ENCODE data around the gene MAGI3.
"Not testable (repeated sequence)": the region's sequence is repeated elsewhere in the genome, so short reads cannot be mapped to it uniquely, and the experiment has no call there.

Gene MAGI3

DNA sequence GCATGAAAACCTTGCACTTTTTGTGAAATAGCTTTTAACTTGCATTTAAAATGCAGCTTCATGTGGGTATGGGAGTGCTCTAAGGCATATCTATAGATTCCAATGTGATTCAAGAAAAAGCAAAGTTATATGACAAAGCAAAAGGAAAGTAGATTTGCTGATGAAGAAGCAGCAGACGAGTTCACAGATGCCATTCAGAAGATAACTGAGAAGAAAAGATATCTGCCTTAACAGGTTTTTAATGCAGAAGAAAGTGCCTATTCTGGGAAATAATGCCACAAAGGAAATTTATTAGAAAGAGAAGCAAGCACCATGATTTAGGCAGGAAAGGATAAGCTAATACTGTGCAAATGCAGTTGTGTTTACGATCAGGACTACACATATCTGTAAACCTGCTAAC lies 300.9 kb downstream of the MAGI3 start:
- DNase-seq (ENCODE audit: low read depth in 3 of 3): no peak

DNA sequence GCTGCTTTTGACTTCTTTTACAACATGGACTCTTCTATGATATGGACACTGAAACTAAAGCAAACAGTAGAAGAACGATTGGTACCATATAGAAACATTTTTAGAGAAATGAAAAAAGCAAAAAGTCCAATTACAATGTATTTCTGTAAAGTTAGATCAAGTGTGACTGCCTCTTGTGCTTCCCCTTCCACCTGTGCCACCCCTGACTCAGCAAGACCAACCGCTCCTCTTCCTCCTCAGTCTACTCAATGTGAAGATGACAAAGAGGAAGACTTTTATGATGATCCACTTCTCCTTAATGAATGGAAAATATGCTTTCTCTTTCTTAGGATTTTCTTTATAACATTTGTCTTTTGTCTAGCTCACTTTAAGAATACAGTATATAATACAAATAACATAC lies 302.0 kb downstream of the MAGI3 start:
- no peak for DNase-seq (ENCODE audit: low read depth in 3 of 3)

DNA sequence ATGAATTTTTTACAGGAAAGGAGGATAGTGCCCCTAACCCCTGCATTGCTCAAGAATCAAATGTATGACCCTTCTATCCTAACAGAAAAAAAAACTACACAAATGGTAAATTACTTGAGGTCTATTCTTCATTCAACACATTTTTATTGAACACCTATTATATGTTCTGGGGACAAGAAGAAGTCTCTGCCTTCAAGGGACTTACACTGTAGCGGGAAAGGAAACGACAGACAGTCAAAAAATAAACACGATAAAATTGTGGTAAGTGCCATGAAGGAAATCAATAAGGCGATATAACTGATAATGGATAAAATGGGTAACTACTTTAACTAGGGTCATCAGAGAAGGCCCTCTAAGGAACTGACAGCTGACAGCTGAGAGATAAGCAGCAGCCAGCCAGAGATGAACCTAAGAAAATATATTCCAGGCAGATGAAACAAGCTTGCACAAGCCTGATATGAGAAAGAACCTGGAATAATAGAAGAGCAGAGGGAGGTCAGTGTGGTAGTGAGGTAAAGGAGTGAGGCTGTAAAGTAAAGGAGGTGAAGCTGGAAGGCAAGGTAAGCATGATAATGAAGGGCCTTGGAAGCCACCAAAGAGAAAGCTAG lies 302.6 kb downstream of the MAGI3 start:
- no peak for DNase-seq (ENCODE audit: low read depth in 3 of 3)

DNA sequence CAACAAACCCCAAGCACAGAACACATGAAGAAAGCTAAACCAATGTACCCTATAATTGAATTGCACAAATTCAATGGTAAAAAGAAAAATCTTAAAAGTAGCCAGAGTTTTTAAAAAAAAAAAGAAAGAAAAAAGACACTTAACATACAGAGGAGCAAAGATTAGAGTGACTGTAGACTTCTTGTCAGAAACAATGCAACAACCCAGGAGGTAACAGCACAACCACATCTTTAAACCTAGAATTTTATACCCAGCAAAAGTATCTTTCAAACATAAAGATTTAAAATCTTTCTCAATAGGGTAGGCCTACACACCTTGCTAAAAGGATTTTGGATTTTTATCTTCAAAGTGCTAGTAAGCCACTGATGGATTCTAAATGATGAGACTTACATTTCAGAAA lies 304.6 kb downstream of the MAGI3 start:
- no peak for DNase-seq (ENCODE audit: low read depth in 3 of 3)

DNA sequence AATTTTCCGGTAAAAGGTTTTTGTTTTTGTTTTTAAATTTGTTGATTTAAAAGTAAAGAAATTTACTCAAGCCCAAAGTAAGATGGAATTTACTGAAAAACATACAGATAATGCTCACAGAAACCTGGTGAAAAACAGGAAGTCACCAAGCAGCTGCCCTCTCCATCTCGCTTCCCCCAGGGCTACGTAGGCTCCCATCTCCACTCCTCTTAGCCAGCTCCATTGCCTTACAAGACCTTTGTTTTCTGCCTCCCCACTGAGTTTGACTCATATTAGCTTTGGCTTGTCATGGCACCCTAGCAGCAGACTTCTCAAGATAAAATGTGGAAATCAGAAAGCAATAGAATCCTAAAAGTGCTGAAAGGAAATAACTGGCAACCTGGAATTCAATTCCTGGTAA lies 311.1 kb downstream of the MAGI3 start:
- no peak for DNase-seq (ENCODE audit: low read depth in 3 of 3)

DNA sequence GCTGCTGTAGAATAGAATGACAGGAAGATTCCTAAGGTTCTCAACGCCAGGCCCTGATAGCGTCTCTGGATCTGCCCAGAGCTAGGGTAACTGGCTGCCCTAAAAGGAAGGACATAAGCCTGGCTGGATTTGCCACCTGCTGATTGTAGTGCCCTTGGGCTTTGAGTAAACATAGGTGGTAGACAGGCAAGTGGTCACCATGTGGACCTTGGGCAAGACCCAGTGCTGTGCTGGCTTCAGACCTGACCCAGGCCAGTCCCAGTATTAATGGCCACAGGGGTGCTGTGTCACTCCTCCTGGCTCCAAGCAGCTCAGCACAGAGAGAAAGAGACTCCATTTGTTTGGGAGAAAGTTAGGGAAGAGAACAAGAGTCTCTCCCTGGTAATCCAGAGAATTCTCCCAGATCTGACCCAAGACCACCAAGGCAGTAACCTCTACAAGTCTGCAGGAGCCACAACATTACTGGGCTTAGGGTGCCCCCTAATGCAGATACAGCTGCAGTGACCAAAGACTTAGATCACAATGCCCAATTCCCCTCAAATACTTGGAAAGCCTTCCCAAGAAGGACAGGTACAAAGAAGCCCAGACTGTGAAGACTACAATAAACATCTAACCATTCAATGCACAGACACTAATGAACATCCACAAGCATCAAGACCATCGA lies 324.4 kb downstream of the MAGI3 start:
- DNase-seq (ENCODE audit: low read depth in 3 of 3): no peak

DNA sequence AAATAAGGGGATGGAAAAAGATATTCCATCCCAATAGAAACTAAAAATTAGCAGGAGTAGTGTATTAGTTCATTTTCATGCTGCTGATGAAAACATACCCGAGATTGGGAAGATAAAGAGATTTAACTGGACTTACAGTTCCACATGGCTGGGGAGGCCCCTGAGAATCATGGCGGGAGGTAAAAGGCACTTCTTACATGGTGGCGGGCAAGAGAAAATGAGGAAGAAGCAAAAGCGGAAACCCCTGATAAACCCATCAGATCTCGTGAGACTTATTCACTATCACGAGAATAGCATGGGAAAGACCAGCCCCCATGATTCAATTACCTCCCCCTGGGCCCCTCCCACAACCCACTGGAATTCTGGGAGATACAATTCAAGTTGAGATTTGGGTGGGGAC lies 327.2 kb downstream of the MAGI3 start:
- not testable (repeated sequence) for DNase-seq (ENCODE audit: low read depth in 3 of 3)

DNA sequence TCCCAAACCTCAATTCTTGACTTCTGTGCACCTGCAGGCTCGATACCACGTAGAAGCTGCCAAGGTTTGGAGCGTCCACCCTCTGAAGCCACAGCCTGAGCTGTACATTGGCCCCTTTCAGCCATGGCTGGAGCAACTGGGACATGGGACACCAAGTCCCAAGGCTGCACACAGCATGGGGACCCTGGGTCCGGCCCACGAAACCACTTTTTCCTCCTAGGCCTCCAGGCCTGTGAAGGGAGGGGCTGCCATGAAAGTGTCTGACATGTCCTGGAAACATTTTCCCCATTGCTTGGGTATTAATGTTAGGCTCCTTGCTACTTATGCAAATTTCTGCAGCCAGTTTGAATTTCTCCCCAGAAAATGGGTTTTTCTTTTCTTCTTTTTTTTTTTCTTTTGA lies 328.3 kb downstream of the MAGI3 start:
- DNase-seq (ENCODE audit: low read depth in 3 of 3): not testable (repeated sequence)

DNA sequence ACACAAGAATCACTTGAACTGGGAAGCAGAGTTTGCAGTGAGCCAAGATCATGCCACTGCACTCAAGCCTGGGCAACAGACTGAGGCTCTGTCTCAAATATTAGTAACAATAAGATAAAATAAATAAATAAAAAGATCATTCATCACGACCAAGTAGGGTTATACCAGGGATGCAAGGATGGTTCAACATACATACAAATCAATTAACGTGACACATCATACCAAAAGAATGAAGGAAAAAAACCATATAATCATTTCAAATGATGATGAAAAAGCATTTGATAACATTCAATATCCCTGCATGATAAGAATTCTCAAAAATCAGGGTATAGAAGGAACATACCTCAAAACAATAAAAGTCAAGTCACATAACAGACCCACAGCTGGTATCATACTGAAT lies 330.7 kb downstream of the MAGI3 start:
- DNase-seq (ENCODE audit: low read depth in 3 of 3): no peak

DNA sequence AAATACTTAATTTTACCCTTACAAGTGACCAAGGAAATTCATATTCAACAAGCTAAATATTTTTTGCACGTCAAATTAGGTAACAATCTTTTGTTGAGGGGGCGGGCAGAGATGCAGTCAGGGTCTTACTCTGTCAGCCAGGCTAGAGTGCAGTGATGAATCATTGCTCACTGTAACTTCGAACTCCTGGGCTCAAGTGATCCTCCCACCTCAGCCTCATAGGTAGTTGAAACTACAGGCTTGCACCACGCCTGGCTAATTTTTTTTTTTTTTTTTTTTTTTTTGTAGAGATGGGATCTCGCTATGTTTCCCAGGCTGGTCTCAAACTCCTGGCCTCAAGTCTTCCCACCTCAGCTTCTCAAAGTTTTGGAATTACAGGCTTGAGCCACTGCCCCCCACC lies 342.5 kb downstream of the MAGI3 start:
- DNase-seq (ENCODE audit: low read depth in 3 of 3): no peak

DNA sequence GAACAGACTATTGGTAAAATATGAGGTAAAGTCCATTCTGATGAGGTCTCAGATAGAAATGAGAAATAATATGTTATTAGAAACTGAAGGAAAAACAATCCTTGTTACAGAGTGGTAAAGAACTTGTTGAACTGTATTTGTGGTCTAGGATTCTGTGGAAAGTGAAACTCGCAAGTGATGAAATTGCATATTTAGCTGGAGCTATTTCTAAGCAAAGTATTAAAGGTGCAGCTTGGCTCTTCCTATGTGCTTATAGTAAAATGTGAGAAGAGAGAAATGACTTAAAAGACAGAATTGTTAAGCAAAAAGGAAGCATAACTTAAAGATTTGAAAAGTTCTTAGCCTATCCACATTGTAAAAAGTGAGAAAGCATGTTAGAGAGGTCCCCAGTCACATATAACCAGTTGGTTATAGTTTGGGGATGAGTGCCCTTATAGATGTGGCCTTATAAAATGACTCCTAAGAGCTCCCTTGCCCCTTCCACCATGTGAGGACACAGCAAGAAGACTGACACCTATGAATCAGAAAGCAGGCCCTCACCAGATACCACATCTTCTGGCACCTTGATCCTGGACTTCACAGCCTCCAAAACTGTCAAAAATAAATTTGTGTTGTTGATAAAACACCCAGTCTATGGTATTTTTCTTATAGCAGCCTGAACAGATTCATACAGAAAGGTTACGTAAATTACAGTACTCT lies 344.2 kb downstream of the MAGI3 start:
- no peak for DNase-seq (ENCODE audit: low read depth in 3 of 3)

Measured in stimulated activated CD4-positive, alpha-beta T cell treated with anti-CD3 and anti-CD28 coated beads, TNF-alpha, amount 100 ng/mL, for 24 hours (primary cell).